ENCODE results near the gene COG5. TPM values are rescaled to one million over a fixed set of nuclear protein-coding genes. Genes with fewer than 3 reads are reported as not detected.
"Not testable (repeated sequence)": the region's sequence is repeated elsewhere in the genome, so short reads cannot be mapped to it uniquely, and the experiment has no call there.

The COG5 gene
- total RNA-seq, 1 donor from 2014 or later, result 26.8 TPM

DNA sequence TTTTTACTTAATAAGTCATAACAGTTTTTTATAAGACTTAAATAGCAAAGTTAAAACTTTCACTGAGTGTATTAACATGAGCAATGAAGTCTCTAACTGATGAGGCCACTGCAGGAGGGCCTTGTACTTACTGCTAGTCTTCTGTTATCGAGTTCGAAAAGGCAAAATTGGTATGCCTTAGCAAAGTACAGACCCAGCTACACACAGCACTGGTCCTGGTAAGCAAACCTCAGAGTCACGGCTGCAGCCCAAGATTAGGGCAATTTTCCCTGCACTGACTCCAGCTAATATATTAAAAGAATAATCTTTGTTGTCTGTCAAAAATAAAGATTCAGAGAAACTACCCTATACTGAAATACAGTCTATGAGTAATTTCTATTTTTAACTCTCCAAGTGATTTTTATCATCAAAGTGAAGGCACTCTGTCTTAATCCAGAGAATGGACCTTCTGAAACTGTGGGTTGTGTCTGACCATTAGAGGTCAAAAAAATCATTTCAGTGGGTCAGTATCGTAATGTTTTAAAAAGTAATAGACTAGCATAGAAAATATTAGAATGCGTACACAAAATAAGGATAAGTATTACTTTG is 309.2 kb downstream of the COG5 start:
- no peak for DNase-seq (ENCODE audit: low read depth, low spot score)
- TF ChIP-seq, protein P1, sequence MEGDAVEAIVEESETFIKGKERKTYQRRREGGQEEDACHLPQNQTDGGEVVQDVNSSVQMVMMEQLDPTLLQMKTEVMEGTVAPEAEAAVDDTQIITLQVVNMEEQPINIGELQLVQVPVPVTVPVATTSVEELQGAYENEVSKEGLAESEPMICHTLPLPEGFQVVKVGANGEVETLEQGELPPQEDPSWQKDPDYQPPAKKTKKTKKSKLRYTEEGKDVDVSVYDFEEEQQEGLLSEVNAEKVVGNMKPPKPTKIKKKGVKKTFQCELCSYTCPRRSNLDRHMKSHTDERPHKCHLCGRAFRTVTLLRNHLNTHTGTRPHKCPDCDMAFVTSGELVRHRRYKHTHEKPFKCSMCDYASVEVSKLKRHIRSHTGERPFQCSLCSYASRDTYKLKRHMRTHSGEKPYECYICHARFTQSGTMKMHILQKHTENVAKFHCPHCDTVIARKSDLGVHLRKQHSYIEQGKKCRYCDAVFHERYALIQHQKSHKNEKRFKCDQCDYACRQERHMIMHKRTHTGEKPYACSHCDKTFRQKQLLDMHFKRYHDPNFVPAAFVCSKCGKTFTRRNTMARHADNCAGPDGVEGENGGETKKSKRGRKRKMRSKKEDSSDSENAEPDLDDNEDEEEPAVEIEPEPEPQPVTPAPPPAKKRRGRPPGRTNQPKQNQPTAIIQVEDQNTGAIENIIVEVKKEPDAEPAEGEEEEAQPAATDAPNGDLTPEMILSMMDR (conservative IDR thresholded peaks at IDR 0.05), result no peak
- Mint-ChIP-seq H3K9me3 (no peaks in the 10 kb centered on the region), H3K36me3 (ENCODE audit: low read depth) (peaks cover 3% of the 10 kb centered on the region), H3K27ac (ENCODE audit: unreplicated experiment) (no peak overlapping the region), H3K4me3 (no peak overlapping the region), H3K4me1 (peaks cover 9% of the 10 kb centered on the region), H3K27me3 (ENCODE audit: low read depth) (no peaks in the 10 kb centered on the region)

DNA sequence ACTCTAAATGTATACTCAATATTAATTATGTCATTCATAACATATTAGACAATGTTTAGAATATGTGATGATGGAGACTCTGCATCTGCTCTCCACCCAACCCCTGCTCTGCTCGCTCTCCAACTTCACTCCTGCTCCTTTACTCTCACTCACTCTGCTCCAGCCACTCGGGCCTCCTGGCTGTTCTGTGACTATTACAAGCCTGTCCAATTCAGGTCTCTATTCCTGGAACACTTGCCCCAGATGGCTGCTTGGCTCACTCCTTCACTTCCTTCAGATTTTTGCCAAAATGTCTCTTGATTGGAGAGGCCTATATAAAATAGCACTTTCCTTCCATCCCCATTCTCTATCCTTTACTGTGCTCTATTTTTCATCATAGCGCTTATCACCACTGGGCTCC is 310.1 kb downstream of the COG5 start:
- no peak for DNase-seq (ENCODE audit: low read depth, low spot score)
- TF ChIP-seq, protein P1 (conservative IDR thresholded peaks at IDR 0.05), result no peak
- no peaks in the 10 kb centered on the region for H3K36me3 Mint-ChIP-seq (ENCODE audit: low read depth)
- no peaks in the 10 kb centered on the region for H3K27me3 Mint-ChIP-seq (ENCODE audit: low read depth)
- no peak overlapping the region for H3K27ac Mint-ChIP-seq (ENCODE audit: unreplicated experiment)
- H3K4me3 Mint-ChIP-seq, result no peak overlapping the region
- peaks cover 9% of the 10 kb centered on the region for H3K4me1 Mint-ChIP-seq
- no peaks in the 10 kb centered on the region for H3K9me3 Mint-ChIP-seq

DNA sequence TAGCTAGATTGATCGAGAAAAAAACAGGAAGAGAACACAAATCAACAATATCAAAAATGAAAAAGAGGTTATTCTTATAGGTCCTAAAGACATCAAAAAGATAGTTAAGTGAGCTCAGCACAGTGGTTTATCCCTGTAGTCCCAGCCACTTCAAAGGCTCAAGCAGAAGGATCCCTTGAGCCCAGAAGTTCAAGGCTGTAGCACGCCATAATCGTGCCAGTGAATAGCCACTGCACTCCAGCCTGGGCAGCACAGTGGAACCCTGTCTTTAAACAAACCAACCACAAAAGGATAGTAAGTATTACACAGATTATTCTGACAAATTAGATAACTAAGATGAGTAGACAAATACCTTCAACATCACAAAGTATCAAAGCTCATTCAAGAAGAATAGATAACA is 311.8 kb downstream of the COG5 start:
- Mint-ChIP-seq H3K36me3 (ENCODE audit: low read depth) (peaks cover 7% of the 10 kb centered on the region), H3K27me3 (ENCODE audit: low read depth) (no peaks in the 10 kb centered on the region), H3K27ac (ENCODE audit: unreplicated experiment) (no peak overlapping the region), H3K4me3 (no peak overlapping the region), H3K4me1 (no peaks in the 10 kb centered on the region), H3K9me3 (peaks cover 2% of the 10 kb centered on the region)
- TF ChIP-seq, protein P1 (conservative IDR thresholded peaks at IDR 0.05), result no peak
- DNase-seq (ENCODE audit: low read depth, low spot score), result no peak

DNA sequence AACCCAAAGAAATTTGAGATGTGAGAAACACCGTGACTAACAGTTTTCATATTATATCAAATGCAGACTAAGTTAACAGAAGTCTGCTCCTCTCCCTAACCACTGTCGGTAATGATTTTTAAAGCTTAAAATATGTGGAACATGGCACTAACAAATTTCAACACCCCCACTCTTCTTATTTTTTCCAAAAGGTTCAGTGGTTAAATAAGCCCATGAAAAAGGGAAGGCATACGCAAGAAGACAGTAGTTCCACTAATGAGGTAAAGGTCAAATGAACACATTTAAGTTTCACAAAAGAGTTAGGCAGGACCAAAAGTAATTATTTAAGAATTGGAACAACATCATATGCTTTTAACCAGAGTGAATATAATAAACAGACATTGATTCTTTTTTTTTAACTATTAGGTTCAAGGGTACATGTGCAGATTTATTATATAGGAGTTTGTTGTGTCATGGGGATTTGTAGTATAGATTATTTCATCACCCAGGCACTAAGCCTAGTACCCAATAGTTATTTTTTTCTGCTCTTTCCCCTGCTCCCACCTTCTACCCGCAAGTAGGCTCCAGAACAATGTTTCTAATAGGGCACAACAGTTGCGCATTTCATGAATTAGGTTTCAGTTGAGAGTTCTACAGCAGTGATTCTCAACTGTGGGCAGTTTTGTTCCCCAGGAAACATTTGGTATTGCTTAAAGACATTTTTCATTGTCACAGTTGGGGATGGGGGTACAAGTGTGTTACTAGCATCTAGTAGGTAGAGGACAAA is 315.0 kb downstream of the COG5 start:
- H3K9me3 Mint-ChIP-seq, result peaks cover 16% of the 10 kb centered on the region
- no peak overlapping the region for H3K27ac Mint-ChIP-seq (ENCODE audit: unreplicated experiment)
- TF ChIP-seq, protein P1 (conservative IDR thresholded peaks at IDR 0.05), result no peak
- H3K36me3 Mint-ChIP-seq (ENCODE audit: low read depth), result peaks cover 36% of the 10 kb centered on the region
- no peaks in the 10 kb centered on the region for H3K27me3 Mint-ChIP-seq (ENCODE audit: low read depth)
- H3K4me3 Mint-ChIP-seq, result no peak overlapping the region
- no peaks in the 10 kb centered on the region for H3K4me1 Mint-ChIP-seq
- DNase-seq (ENCODE audit: low read depth, low spot score), result no peak

DNA sequence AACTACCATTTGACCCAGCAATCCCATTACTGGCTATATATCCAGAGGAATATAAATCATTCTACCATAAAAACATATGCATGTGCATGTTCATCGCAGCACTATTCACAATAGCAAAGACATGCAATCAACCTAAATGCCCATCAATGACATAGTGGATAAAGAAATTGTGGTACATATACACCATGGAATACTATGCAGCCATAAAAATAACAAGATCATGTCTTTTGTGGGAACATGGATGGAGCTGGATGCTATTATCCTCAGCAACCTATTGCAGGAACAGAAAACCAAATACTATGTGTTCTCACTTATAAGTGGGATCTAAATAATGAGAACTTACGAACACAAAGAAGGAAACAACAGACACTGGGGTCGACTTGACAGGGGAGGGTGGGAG is 316.9 kb downstream of the COG5 start:
- H3K4me3 Mint-ChIP-seq; H3K27ac Mint-ChIP-seq (ENCODE audit: unreplicated experiment); DNase-seq (ENCODE audit: low read depth, low spot score); H3K27me3 Mint-ChIP-seq (ENCODE audit: low read depth); H3K4me1 Mint-ChIP-seq: not testable (repeated sequence)
- peaks cover 19% of the 10 kb centered on the region for H3K9me3 Mint-ChIP-seq
- H3K36me3 Mint-ChIP-seq (ENCODE audit: low read depth), result peaks cover 46% of the 10 kb centered on the region

DNA sequence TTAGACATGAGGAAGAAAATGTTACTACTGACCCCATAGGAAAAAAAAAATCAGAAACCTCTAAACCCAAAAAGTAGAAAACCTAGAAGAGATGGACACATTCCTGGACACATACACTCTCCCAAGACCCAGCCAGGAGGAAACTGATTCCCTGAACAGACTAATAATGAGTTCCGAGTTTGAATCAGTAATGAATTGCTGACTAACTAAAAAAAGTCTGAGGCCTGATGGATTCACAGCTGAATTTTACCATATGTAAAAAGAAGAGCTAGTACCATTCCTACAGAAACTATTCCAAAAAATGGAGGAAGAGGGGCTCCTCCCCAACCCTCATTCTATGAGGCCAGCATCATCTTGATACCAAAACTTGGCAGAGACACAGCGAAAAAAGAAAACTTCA is 319.1 kb downstream of the COG5 start:
- TF ChIP-seq, protein P1 (conservative IDR thresholded peaks at IDR 0.05), result no peak
- H3K27ac Mint-ChIP-seq (ENCODE audit: unreplicated experiment), result no peak overlapping the region
- no peak overlapping the region for H3K4me3 Mint-ChIP-seq
- peaks cover 19% of the 10 kb centered on the region for H3K9me3 Mint-ChIP-seq
- DNase-seq (ENCODE audit: low read depth, low spot score), result no peak
- H3K36me3 Mint-ChIP-seq (ENCODE audit: low read depth), result peaks cover 46% of the 10 kb centered on the region
- no peaks in the 10 kb centered on the region for H3K4me1 Mint-ChIP-seq
- no peaks in the 10 kb centered on the region for H3K27me3 Mint-ChIP-seq (ENCODE audit: low read depth)

Measured in neural crest cell (in vitro differentiated cells).